HEK293 (cell line): Measurements from ENCODE around the gene DHX57.

Source experiments
- CTCF ChIA-PET: fragments of 350-600 bp; formaldehyde crosslinking; extraction: SDS; loops from one replicate; lab custom pipeline; 2021; ENCODE audit warnings: antibody characterized with exemption; lab: Yijun Ruan, JAX
- POLR2A ChIA-PET: fragments of 300-600 bp; formaldehyde crosslinking; extraction: SDS; loops from one replicate; lab custom pipeline; 2020; ENCODE audit warnings: antibody characterized with exemption, inconsistent platforms; lab: Yijun Ruan, JAX
- H3K27ac ChIP-seq: fragments of 200-500 bp; sonication (Bioruptor generic); 2 replicates; pipeline ENCODE4 v1.5.1; 2014; ENCODE audit warnings: low read depth, low read length, control low read depth, inconsistent platforms; ENCODE audit errors: extremely low read depth
- H3K36me3 ChIP-seq, 2 experiments: fragments of 200-500 bp in 1 of 2; sonication (Bioruptor generic) in 1 of 2; 1 replicate in 1 of 2; 2 replicates in 1 of 2; pipeline ENCODE4 v1.5.1; 2014 to 2017; ENCODE audit warnings: inconsistent platforms in 2 of 2, low read length in 2 of 2; ENCODE audit not compliant: control insufficient read depth in 2 of 2, insufficient read depth in 1 of 2
- H3K4me1 ChIP-seq: fragments of 200-500 bp; sonication (Bioruptor generic); 2 replicates; pipeline ENCODE4 v1.5.1; 2014; ENCODE audit warnings: mild to moderate bottlenecking, low read length, inconsistent platforms; ENCODE audit not compliant: control insufficient read depth, insufficient read depth
- H3K4me3 ChIP-seq: 2 replicates; pipeline ENCODE4 v1.5.1; 2011; ENCODE audit warnings: low read depth, mild to moderate bottlenecking, control low read depth, low read length, moderate library complexity
- H3K9me3 ChIP-seq: fragments of 200-500 bp; sonication (Bioruptor generic); 2 replicates; pipeline ENCODE4 v1.5.1; 2014; ENCODE audit warnings: low read depth, low read length, inconsistent platforms; ENCODE audit not compliant: control insufficient read depth, insufficient read depth
- IKZF3 ChIP-seq: fragments of 450-650 bp; IDR thresholded peaks from 2 replicates; pipeline ENCODE4 v1.5.0; 2018; ENCODE audit warnings: missing biosample characterization, mild to moderate bottlenecking, missing genetic modification characterization, moderate library complexity
- KLF8 ChIP-seq: fragments of 450-650 bp; formaldehyde crosslinking; IDR thresholded peaks from 2 replicates; pipeline ENCODE4 v1.5.1; 2016; ENCODE audit warnings: missing biosample characterization, missing genetic modification characterization
- KLF9 ChIP-seq: fragments of 450-650 bp; formaldehyde crosslinking; IDR thresholded peaks from 2 replicates; pipeline ENCODE4 v1.5.1; 2016; ENCODE audit warnings: missing biosample characterization, missing genetic modification characterization, low read depth
- OSR2 ChIP-seq: fragments of 450-650 bp; formaldehyde crosslinking; IDR thresholded peaks from 2 replicates; pipeline ENCODE4 v1.5.1; 2016; ENCODE audit warnings: missing biosample characterization, missing genetic modification characterization
- RBAK ChIP-seq: fragments of 450-650 bp; formaldehyde crosslinking; IDR thresholded peaks from 2 replicates; pipeline ENCODE4 v1.5.1; 2016; ENCODE audit warnings: missing biosample characterization, missing genetic modification characterization
- SCRT1 ChIP-seq: fragments of 450-650 bp; formaldehyde crosslinking; IDR thresholded peaks from 2 replicates; pipeline ENCODE4 v1.5.1; 2016; ENCODE audit warnings: missing biosample characterization, missing genetic modification characterization, borderline replicate concordance
- SP2 ChIP-seq: fragments of 450-650 bp; formaldehyde crosslinking; IDR thresholded peaks from 2 replicates; pipeline ENCODE4 v1.5.1; 2016; ENCODE audit warnings: missing biosample characterization, missing genetic modification characterization
- ZBTB17 ChIP-seq: fragments of 450-650 bp; formaldehyde crosslinking; IDR thresholded peaks from 2 replicates; pipeline ENCODE4 v1.5.1; 2016; ENCODE audit warnings: missing biosample characterization, missing genetic modification characterization
- ZBTB20 ChIP-seq: fragments of 450-650 bp; formaldehyde crosslinking; IDR thresholded peaks from 2 replicates; pipeline ENCODE4 v1.5.1; 2016; ENCODE audit warnings: missing biosample characterization, missing genetic modification characterization
- ZBTB8A ChIP-seq: fragments of 450-650 bp; formaldehyde crosslinking; IDR thresholded peaks from 2 replicates; pipeline ENCODE4 v1.5.1; 2016; ENCODE audit warnings: missing biosample characterization, missing genetic modification characterization
- ZFP41 ChIP-seq: fragments of 450-650 bp; formaldehyde crosslinking; IDR thresholded peaks from 2 replicates; pipeline ENCODE4 v1.5.1; 2016; ENCODE audit warnings: missing biosample characterization, missing genetic modification characterization, borderline replicate concordance
- ZNF112 ChIP-seq: fragments of 450-650 bp; formaldehyde crosslinking; IDR thresholded peaks from 2 replicates; pipeline ENCODE4 v1.5.0; 2017; ENCODE audit warnings: missing biosample characterization, missing genetic modification characterization
- ZNF16 ChIP-seq: fragments of 450-650 bp; formaldehyde crosslinking; IDR thresholded peaks from 2 replicates; pipeline ENCODE4 v1.5.1; 2016; ENCODE audit warnings: low read depth, missing biosample characterization, missing genetic modification characterization
- ZNF239 ChIP-seq: fragments of 450-650 bp; formaldehyde crosslinking; IDR thresholded peaks from 2 replicates; pipeline ENCODE4 v1.5.1; 2016; ENCODE audit warnings: missing biosample characterization, missing genetic modification characterization
- ZNF449 ChIP-seq: fragments of 450-650 bp; formaldehyde crosslinking; IDR thresholded peaks from 2 replicates; pipeline ENCODE4 v1.5.1; 2017; ENCODE audit warnings: missing biosample characterization, mild to moderate bottlenecking, missing genetic modification characterization, moderate library complexity
- ZNF560 ChIP-seq: fragments of 450-650 bp; formaldehyde crosslinking; IDR thresholded peaks from 2 replicates; pipeline ENCODE4 v1.5.1; 2017; ENCODE audit warnings: missing biosample characterization, missing genetic modification characterization, borderline replicate concordance
- ZNF571 ChIP-seq: fragments of 450-650 bp; formaldehyde crosslinking; IDR thresholded peaks from 2 replicates; pipeline ENCODE4 v1.5.0; 2017; ENCODE audit warnings: missing biosample characterization, missing genetic modification characterization
- ZNF624 ChIP-seq: fragments of 450-650 bp; formaldehyde crosslinking; IDR thresholded peaks from 2 replicates; pipeline ENCODE4 v1.5.1; 2017; ENCODE audit warnings: missing biosample characterization, missing genetic modification characterization
- ZNF660 ChIP-seq: fragments of 450-650 bp; IDR thresholded peaks from 2 replicates; pipeline ENCODE4 v1.5.1; 2018; ENCODE audit warnings: missing biosample characterization, mild to moderate bottlenecking, missing genetic modification characterization
- ZNF670 ChIP-seq: fragments of 450-650 bp; formaldehyde crosslinking; IDR thresholded peaks from 2 replicates; pipeline ENCODE4 v1.5.1; 2016; ENCODE audit warnings: missing biosample characterization, missing genetic modification characterization, low read depth
- ZNF777 ChIP-seq: fragments of 450-650 bp; formaldehyde crosslinking; IDR thresholded peaks from 2 replicates; pipeline ENCODE4 v1.5.1; 2017; ENCODE audit warnings: missing biosample characterization, missing genetic modification characterization, borderline replicate concordance
- ZSCAN16 ChIP-seq: fragments of 450-650 bp; formaldehyde crosslinking; IDR thresholded peaks from 2 replicates; pipeline ENCODE4 v1.5.1; 2016; ENCODE audit warnings: missing biosample characterization, missing genetic modification characterization
- TF ChIP-seq, protein P1 (sequence below): fragments of 450-650 bp; formaldehyde crosslinking; IDR thresholded peaks from 2 replicates; pipeline ENCODE4 v1.5.1; 2017; ENCODE audit warnings: missing biosample characterization, missing genetic modification characterization
- TF ChIP-seq, protein P2 (sequence below): fragments of 450-650 bp; formaldehyde crosslinking; IDR thresholded peaks from 2 replicates; pipeline ENCODE4 v1.5.1; 2016; ENCODE audit warnings: missing biosample characterization, missing genetic modification characterization
- TF ChIP-seq, protein P3 (sequence below): fragments of 450-650 bp; formaldehyde crosslinking; IDR thresholded peaks from 2 replicates; pipeline ENCODE4 v1.5.1; 2016; ENCODE audit warnings: missing biosample characterization, missing genetic modification characterization

The DHX57 gene

GRCh38 chr2:38836791-38837190, 38.9 kb downstream of the DHX57 start:
- ChIA-PET POLR2A (no interaction called here), CTCF (interaction anchor here (0.6 to 0.9 kb wide), 2 partner anchors 21 to 1989 kb away, joined by 3 to 6 read pairs; no protein-coding TSS in a partner anchor)
- Histone ChIP-seq H3K4me1 (no peaks in the 10 kb centered on the region), H3K4me3 (no peak overlapping the region), H3K9me3 (no peaks in the 10 kb centered on the region), H3K36me3 (peaks cover 27 to 59% of the 10 kb centered on the region in 2 experiments), H3K27ac (no peak overlapping the region)
- TF ChIP-seq, protein P1, sequence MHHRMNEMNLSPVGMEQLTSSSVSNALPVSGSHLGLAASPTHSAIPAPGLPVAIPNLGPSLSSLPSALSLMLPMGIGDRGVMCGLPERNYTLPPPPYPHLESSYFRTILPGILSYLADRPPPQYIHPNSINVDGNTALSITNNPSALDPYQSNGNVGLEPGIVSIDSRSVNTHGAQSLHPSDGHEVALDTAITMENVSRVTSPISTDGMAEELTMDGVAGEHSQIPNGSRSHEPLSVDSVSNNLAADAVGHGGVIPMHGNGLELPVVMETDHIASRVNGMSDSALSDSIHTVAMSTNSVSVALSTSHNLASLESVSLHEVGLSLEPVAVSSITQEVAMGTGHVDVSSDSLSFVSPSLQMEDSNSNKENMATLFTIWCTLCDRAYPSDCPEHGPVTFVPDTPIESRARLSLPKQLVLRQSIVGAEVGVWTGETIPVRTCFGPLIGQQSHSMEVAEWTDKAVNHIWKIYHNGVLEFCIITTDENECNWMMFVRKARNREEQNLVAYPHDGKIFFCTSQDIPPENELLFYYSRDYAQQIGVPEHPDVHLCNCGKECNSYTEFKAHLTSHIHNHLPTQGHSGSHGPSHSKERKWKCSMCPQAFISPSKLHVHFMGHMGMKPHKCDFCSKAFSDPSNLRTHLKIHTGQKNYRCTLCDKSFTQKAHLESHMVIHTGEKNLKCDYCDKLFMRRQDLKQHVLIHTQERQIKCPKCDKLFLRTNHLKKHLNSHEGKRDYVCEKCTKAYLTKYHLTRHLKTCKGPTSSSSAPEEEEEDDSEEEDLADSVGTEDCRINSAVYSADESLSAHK (tag by site-specific recombination), result no peak
- TF ChIP-seq ZNF670 (tag by site-specific recombination) (no peak), ZNF660 (no peak), ZNF560 (no peak), ZNF239 (no peak), IKZF3 (tag by site-specific recombination) (no peak), ZNF571 (tag by site-specific recombination) (no peak), OSR2 (no peak), RBAK (no peak), KLF9 (tag by site-specific recombination) (no peak), ZNF449 (no peak), ZBTB17 (no peak), ZFP41 (tag by site-specific recombination) (no peak), SP2 (tag by site-specific recombination) (no peak)
- TF ChIP-seq, protein P2, sequence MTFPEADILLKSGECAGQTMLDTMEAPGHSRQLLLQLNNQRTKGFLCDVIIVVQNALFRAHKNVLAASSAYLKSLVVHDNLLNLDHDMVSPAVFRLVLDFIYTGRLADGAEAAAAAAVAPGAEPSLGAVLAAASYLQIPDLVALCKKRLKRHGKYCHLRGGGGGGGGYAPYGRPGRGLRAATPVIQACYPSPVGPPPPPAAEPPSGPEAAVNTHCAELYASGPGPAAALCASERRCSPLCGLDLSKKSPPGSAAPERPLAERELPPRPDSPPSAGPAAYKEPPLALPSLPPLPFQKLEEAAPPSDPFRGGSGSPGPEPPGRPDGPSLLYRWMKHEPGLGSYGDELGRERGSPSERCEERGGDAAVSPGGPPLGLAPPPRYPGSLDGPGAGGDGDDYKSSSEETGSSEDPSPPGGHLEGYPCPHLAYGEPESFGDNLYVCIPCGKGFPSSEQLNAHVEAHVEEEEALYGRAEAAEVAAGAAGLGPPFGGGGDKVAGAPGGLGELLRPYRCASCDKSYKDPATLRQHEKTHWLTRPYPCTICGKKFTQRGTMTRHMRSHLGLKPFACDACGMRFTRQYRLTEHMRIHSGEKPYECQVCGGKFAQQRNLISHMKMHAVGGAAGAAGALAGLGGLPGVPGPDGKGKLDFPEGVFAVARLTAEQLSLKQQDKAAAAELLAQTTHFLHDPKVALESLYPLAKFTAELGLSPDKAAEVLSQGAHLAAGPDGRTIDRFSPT (tag by site-specific recombination), result no peak

DNA sequence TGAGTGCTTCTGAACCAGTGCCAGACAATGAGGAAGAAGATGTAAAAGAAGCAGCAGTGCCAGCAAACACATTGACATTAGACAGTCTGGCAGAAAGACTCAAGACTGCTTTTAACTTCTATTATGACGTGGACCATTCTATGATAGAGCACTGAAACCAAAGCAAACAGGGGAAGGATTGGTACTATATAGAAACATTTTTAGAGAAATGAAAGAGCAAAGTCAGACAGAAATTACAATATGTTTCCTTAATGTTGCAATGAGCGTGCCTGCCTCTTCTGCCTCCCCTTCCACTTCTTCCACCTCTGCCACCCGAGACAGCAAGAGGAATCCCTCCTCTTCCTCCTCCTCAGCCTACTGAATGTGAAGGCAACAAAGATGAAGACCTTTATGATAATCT, 39.7 kb downstream of the DHX57 start:
- ChIA-PET CTCF (interaction anchor here (1.1 to 2.1 kb wide), 6 partner anchors 16 to 254 kb away, joined by 4 to 19 read pairs (median 6); no protein-coding TSS in a partner anchor), POLR2A (interaction anchor here (1.1 kb wide), 1 partner anchor 85 kb away, joined by 4 read pairs; the partner anchor contains the start of gene SRSF7)
- TF ChIP-seq ZBTB8A (tag by site-specific recombination) (no peak), ZBTB17 (no peak), ZNF112 (no peak), ZNF16 (tag by site-specific recombination) (no peak), ZNF624 (tag by site-specific recombination) (no peak), ZBTB20 (tag by site-specific recombination) (no peak), ZNF777 (tag by site-specific recombination) (no peak), ZNF239 (no peak), SCRT1 (tag by site-specific recombination) (no peak), KLF8 (tag by site-specific recombination) (no peak), ZSCAN16 (no peak)
- TF ChIP-seq, protein P3, sequence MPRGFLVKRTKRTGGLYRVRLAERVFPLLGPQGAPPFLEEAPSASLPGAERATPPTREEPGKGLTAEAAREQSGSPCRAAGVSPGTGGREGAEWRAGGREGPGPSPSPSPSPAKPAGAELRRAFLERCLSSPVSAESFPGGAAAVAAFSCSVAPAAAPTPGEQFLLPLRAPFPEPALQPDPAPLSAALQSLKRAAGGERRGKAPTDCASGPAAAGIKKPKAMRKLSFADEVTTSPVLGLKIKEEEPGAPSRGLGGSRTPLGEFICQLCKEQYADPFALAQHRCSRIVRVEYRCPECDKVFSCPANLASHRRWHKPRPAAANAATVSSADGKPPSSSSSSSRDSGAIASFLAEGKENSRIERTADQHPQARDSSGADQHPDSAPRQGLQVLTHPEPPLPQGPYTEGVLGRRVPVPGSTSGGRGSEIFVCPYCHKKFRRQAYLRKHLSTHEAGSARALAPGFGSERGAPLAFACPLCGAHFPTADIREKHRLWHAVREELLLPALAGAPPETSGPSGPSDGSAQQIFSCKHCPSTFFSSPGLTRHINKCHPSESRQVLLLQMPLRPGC (tag by site-specific recombination), result no peak
- peaks cover 29 to 51% of the 10 kb centered on the region in 2 experiments for H3K36me3 ChIP-seq
- H3K4me1 ChIP-seq, result no peaks in the 10 kb centered on the region
- no peak overlapping the region for H3K4me3 ChIP-seq
- H3K27ac ChIP-seq, result no peak overlapping the region
- no peaks in the 10 kb centered on the region for H3K9me3 ChIP-seq
